PC-3 (cell line): ENCODE data around the gene MLIP. TPM values are rescaled to one million over a fixed set of nuclear protein-coding genes. Genes with fewer than 3 reads are reported as not detected.

Experiments
- ATAC-seq: fragments of 200-7000 bp; cut with Tn5 transposase; 2 replicates; pipeline ENCODE4 v1.9.1; 2020; ENCODE audit warnings: mild to moderate bottlenecking, moderate library complexity
- BruUV-seq: library from RNA; stranded (reverse); fragments of 400-500 nt; replicated peaks from 2 replicates; lab custom pipeline; 2021; lab: Mats Ljungman, UMichigan
- CTCF ChIA-PET: fragments of 300-600 bp; sonication (Branson Sonifier 250); formaldehyde crosslinking; loops from one replicate; lab custom pipeline; 2022; ENCODE audit warnings: antibody characterized with exemption; lab: Charles Lee
- POLR2A ChIA-PET: fragments of 300-600 bp; sonication (Branson Sonifier 250); formaldehyde crosslinking; loops from one replicate; lab custom pipeline; 2022; ENCODE audit warnings: antibody characterized with exemption; ENCODE audit not compliant: unreplicated experiment; lab: Charles Lee
- DNase-seq: peaks from one replicate; pipeline ENCODE4 v3.0.0-alpha.2; 2015
- H2AFZ ChIP-seq: fragments of 300-600 bp; sonication (generic); 2 replicates; pipeline ENCODE4 v1.6.0; 2016; ENCODE audit warnings: antibody characterized with exemption, low read length
- H3F3A ChIP-seq: fragments of 300-600 bp; sonication (generic); one replicate; pipeline ENCODE4 v1.6.0; 2017; ENCODE audit warnings: antibody characterized with exemption, low read length, control low read depth, mild to moderate bottlenecking; ENCODE audit not compliant: unreplicated experiment
- H3K27ac ChIP-seq: fragments of 300-600 bp; sonication (generic); 2 replicates; pipeline ENCODE4 v1.5.1; 2016; ENCODE audit warnings: mild to moderate bottlenecking, low read length
- H3K27me3 ChIP-seq: fragments of 300-600 bp; sonication (generic); 2 replicates; pipeline ENCODE4 v1.6.1; 2016; ENCODE audit warnings: low read length, mixed read lengths
- H3K36me3 ChIP-seq: fragments of 300-600 bp; sonication (generic); 2 replicates; pipeline ENCODE4 v1.6.1; 2016; ENCODE audit warnings: low read depth, mixed run types, low read length, mixed read lengths
- H3K4me1 ChIP-seq: fragments of 300-600 bp; sonication (generic); 2 replicates; pipeline ENCODE4 v1.5.1; 2016; ENCODE audit warnings: low read length; ENCODE audit not compliant: insufficient read depth
- H3K4me2 ChIP-seq: fragments of 300-600 bp; sonication (generic); 2 replicates; pipeline ENCODE4 v1.6.0; 2016; ENCODE audit warnings: low read length
- H3K4me3 ChIP-seq: fragments of 300-600 bp; sonication (generic); 2 replicates; pipeline ENCODE4 v1.5.1; 2016; ENCODE audit warnings: mild to moderate bottlenecking, low read length, mixed read lengths
- H3K79me2 ChIP-seq: fragments of 300-600 bp; sonication (generic); 2 replicates; pipeline ENCODE4 v1.6.1; 2017; ENCODE audit warnings: low read length, mixed read lengths
- H3K9ac ChIP-seq: fragments of 300-600 bp; sonication (generic); 2 replicates; pipeline ENCODE4 v1.6.0; 2016; ENCODE audit warnings: mild to moderate bottlenecking, low read length
- H3K9me2 ChIP-seq: fragments of 300-600 bp; sonication (generic); replicated peaks from 2 replicates; pipeline ENCODE4 v1.6.1; 2016; ENCODE audit warnings: mixed run types, low read length, mixed read lengths
- H3K9me3 ChIP-seq: fragments of 300-600 bp; sonication (generic); 2 replicates; pipeline ENCODE4 v1.6.1; 2016; ENCODE audit warnings: low read length, mixed read lengths
- H4K20me1 ChIP-seq: fragments of 300-600 bp; sonication (generic); 2 replicates; pipeline ENCODE4 v1.6.1; 2016; ENCODE audit warnings: low read length, mixed read lengths
- CTCF ChIP-seq: fragments of 300-600 bp; sonication (generic); conservative IDR thresholded peaks from 2 replicates; pipeline ENCODE4 v1.5.1; 2017; ENCODE audit warnings: antibody characterized with exemption, low read depth, mild to moderate bottlenecking, low read length
- EZH2 ChIP-seq: fragments of 300-600 bp; sonication (generic); IDR thresholded peaks from one replicate; pipeline ENCODE4 v1.6.1; 2017; ENCODE audit warnings: antibody characterized with exemption, mild to moderate bottlenecking, low read length; ENCODE audit not compliant: unreplicated experiment
- EZH2phosphoT487 ChIP-seq: fragments of 300-600 bp; sonication (generic); IDR thresholded peaks from 2 replicates; pipeline ENCODE4 v1.6.1; 2018; ENCODE audit warnings: mild to moderate bottlenecking, antibody characterized with exemption, low read length, borderline replicate concordance
- intact Hi-C: fragments of 100-400 bp; cut with micrococcal nuclease; formaldehyde crosslinking; loops from 2 replicates; pipeline ENCODE4 v1.9.0; 2023
- total RNA-seq: library from RNA; depleted of rRNA; stranded (reverse); fragments of >200 nt; gene quantifications from 2 replicates; pipeline ENCODE4 v1.2.3, GENCODE V29; 2014

Gene MLIP
- total RNA-seq, 1 experiment from 2014 or later = not detected

- Histone ChIP-seq H3F3A (no peaks in the 10 kb centered on the region), H3K4me1 (no peaks in the 10 kb centered on the region), H3K9ac (no peak overlapping the region), H3K4me2 (no peak overlapping the region), H3K27ac (no peak overlapping the region), H3K79me2 (no peaks in the 10 kb centered on the region), H3K9me2 (no peaks in the 10 kb centered on the region), H4K20me1 (no peaks in the 10 kb centered on the region), H3K4me3 (no peak overlapping the region), H3K27me3 (no peaks in the 10 kb centered on the region), H3K9me3 (no peaks in the 10 kb centered on the region), H3K36me3 (no peaks in the 10 kb centered on the region), H2AFZ (no peak overlapping the region)
- no peak for TF ChIP-seq EZH2
- TF ChIP-seq EZH2phosphoT487 = no peak
- no peak for TF ChIP-seq CTCF
- POLR2A ChIA-PET = no interaction called here
- CTCF ChIA-PET = no interaction called here
- no peak for DNase-seq
- no TSS peak for BruUV-seq
- intact Hi-C loops = no loop called here
- ATAC-seq = no peak
Observed at GRCh38 chr6:54093326-54093948, 17.8 kb upstream of the MLIP start.

GRCh38 chr6:54094293-54094692, 16.9 kb upstream of the MLIP start:
- ChIA-PET POLR2A (no interaction called here), CTCF (no interaction called here)
- ATAC-seq = no peak
- no peaks in the 10 kb centered on the region for H3K36me3 ChIP-seq
- no TSS peak for BruUV-seq
- H3K27ac ChIP-seq = no peak overlapping the region
- no peaks in the 10 kb centered on the region for H3F3A ChIP-seq
- no peaks in the 10 kb centered on the region for H3K27me3 ChIP-seq
- no peak for DNase-seq
- intact Hi-C loops = no loop called here
- no peak for TF ChIP-seq EZH2
- no peak for TF ChIP-seq CTCF
- no peak for TF ChIP-seq EZH2phosphoT487
- H3K4me3 ChIP-seq = no peak overlapping the region
- H3K4me2 ChIP-seq = no peak overlapping the region
- no peaks in the 10 kb centered on the region for H3K79me2 ChIP-seq
- H3K9ac ChIP-seq = no peak overlapping the region
- H3K9me3 ChIP-seq = no peaks in the 10 kb centered on the region
- H2AFZ ChIP-seq = no peak overlapping the region
- H3K4me1 ChIP-seq = no peaks in the 10 kb centered on the region
- H3K9me2 ChIP-seq = no peaks in the 10 kb centered on the region
- H4K20me1 ChIP-seq = no peaks in the 10 kb centered on the region

GRCh38 chr6:54094786-54095185, 16.5 kb upstream of the MLIP start:
- Histone ChIP-seq H3K27ac (no peak overlapping the region), H3K4me1 (no peaks in the 10 kb centered on the region), H2AFZ (no peak overlapping the region), H3F3A (no peaks in the 10 kb centered on the region), H3K79me2 (no peaks in the 10 kb centered on the region), H3K9me2 (no peaks in the 10 kb centered on the region), H4K20me1 (no peaks in the 10 kb centered on the region), H3K9ac (no peak overlapping the region), H3K4me2 (no peak overlapping the region), H3K36me3 (no peaks in the 10 kb centered on the region), H3K4me3 (no peak overlapping the region), H3K9me3 (no peaks in the 10 kb centered on the region), H3K27me3 (no peaks in the 10 kb centered on the region)
- intact Hi-C loops = no loop called here
- ChIA-PET CTCF (no interaction called here), POLR2A (no interaction called here)
- no TSS peak for BruUV-seq
- ATAC-seq = no peak
- DNase-seq = no peak
- TF ChIP-seq CTCF = no peak
- TF ChIP-seq EZH2 = no peak
- no peak for TF ChIP-seq EZH2phosphoT487
